ENCODE data around the gene FRZB. TPM values are rescaled to one million over a fixed set of nuclear protein-coding genes. Genes with fewer than 3 reads are reported as not detected.

The FRZB gene
- total and polyA plus RNA-seq, 2 of the 13 experiments (the other 11 are each of a cell fraction or from before 2014, with no cell fraction given): 0.04 to 1.2 TPM

GRCh38 chr2:182862091-182862490 is 4.3 kb downstream of the FRZB start (continued):
- TF ChIP-seq ATF3 (CRISPR knock-in tag; IDR thresholded peaks at IDR 0.05): no peak
- no peak for TF ChIP-seq ZMAT3 (CRISPR knock-in tag; conservative IDR thresholded peaks at IDR 0.05)
- no peak for TF ChIP-seq ZNF230 (CRISPR knock-in tag; IDR thresholded peaks at IDR 0.05)
- TF ChIP-seq ZNF772 (CRISPR knock-in tag; IDR thresholded peaks at IDR 0.05): no peak
- no peak for TF ChIP-seq HIC2 (CRISPR knock-in tag; IDR thresholded peaks at IDR 0.05; ENCODE audit: low read depth)
- TF ChIP-seq ZNF274 (CRISPR knock-in tag; IDR thresholded peaks at IDR 0.05): no peak
- TF ChIP-seq ZNF773 (CRISPR knock-in tag; IDR thresholded peaks at IDR 0.05; ENCODE audit: borderline replicate concordance): no peak
- no peak for TF ChIP-seq MTF1 (CRISPR knock-in tag; IDR thresholded peaks at IDR 0.05)
- TF ChIP-seq KDM2A (CRISPR knock-in tag; IDR thresholded peaks at IDR 0.05; ENCODE audit: borderline replicate concordance, low read depth): no peak

- in situ Hi-C loops (cut with HindIII; ENCODE audit: extremely low pct_ligation_motif_present, low pct_unique_long_range_greater_than_20kb): no loop called here
- Histone ChIP-seq H2AFZ (ENCODE audit: low read length) (no peak overlapping the region), H3K9ac (ENCODE audit: insufficient read depth, low read depth, low read length) (no peak overlapping the region), H3K4me3 (replicated peaks in 1 of 3; ENCODE audit: insufficient read depth in 1 of 3, low read depth in 2 of 3, low read length in 3 of 3) (no peak overlapping the region), H3K79me2 (ENCODE audit: insufficient read depth, low read length) (no peaks in the 10 kb centered on the region), H3K4me2 (ENCODE audit: low read depth, low read length) (no peak overlapping the region), H3K27ac (ENCODE audit: extremely low read length, insufficient read depth, low read length) (no peak overlapping the region), H3K27me3 (ENCODE audit: control insufficient read depth in 1 of 2, insufficient read depth in 2 of 2, low read length in 2 of 2) (peaks cover 0 to 9% of the 10 kb centered on the region in 2 experiments; a peak in 1 of 5 replicates), H4K20me1 (ENCODE audit: insufficient read depth, low read length) (no peaks in the 10 kb centered on the region), H3K4me1 (ENCODE audit: insufficient read depth, low read length) (peaks cover 4% of the 10 kb centered on the region), H3K36me3 (replicated peaks in 1 of 2; ENCODE audit: control insufficient read depth in 1 of 2, insufficient read depth in 2 of 2, low read length in 2 of 2) (no peaks in the 10 kb centered on the region), H3K9me3 (ENCODE audit: low read length) (no peaks in the 10 kb centered on the region)
- 68% methylated on average over 2 of the region's 2 CpGs for WGBS (ENCODE audit: low lambda C conversion rate)
- FAIRE-seq: no peak
- no TSS peak for BruUV-seq (replicated peaks)
- intact Hi-C loops (cut with micrococcal nuclease; ENCODE audit: unreplicated experiment): no loop called here
- no peak for DNase-seq (ENCODE audit: low spot score)
- ATAC-seq: no peak
- ChIA-PET POLR2A (no interaction called here), CTCF (ENCODE audit: low intra/inter-chr PET ratio, low total read pairs) (no interaction called here)
- no peak for TF ChIP-seq RORA (CRISPR knock-in tag; IDR thresholded peaks at IDR 0.05)
- no peak for TF ChIP-seq ZMYM3 (CRISPR knock-in tag; IDR thresholded peaks at IDR 0.05)
- TF ChIP-seq ZNF253 (CRISPR knock-in tag; IDR thresholded peaks at IDR 0.05; ENCODE audit: borderline replicate concordance): no peak
- no peak for TF ChIP-seq ZFP1 (CRISPR knock-in tag; IDR thresholded peaks at IDR 0.05)
- TF ChIP-seq GLMP (CRISPR knock-in tag; IDR thresholded peaks at IDR 0.05; ENCODE audit: borderline replicate concordance): no peak
- no peak for TF ChIP-seq PAX8 (CRISPR knock-in tag; IDR thresholded peaks at IDR 0.05; ENCODE audit: borderline replicate concordance)
- no peak for TF ChIP-seq ZGPAT (CRISPR knock-in tag; IDR thresholded peaks at IDR 0.05)
- TF ChIP-seq ZNF512 (CRISPR knock-in tag; IDR thresholded peaks at IDR 0.05): no peak
- TF ChIP-seq MEF2D (CRISPR knock-in tag; IDR thresholded peaks at IDR 0.05): no peak
- no peak for TF ChIP-seq TCF7 (IDR thresholded peaks at IDR 0.05; ENCODE audit: low read depth)
- no peak for TF ChIP-seq NR2F6 (IDR thresholded peaks at IDR 0.05)
- TF ChIP-seq NR2F6 (CRISPR knock-in tag; IDR thresholded peaks at IDR 0.05): no peak
Observed at GRCh38 chr2:182860858-182861257, 5.6 kb downstream of the FRZB start.

Measured in HepG2 (cell line).